ENCODE results near the gene NRTN. TPM values are rescaled to one million over a fixed set of nuclear protein-coding genes. Genes with fewer than 3 reads are reported as not detected.

The NRTN gene
- total RNA-seq, 1 donor from 2014 or later: 2.1 TPM

DNA sequence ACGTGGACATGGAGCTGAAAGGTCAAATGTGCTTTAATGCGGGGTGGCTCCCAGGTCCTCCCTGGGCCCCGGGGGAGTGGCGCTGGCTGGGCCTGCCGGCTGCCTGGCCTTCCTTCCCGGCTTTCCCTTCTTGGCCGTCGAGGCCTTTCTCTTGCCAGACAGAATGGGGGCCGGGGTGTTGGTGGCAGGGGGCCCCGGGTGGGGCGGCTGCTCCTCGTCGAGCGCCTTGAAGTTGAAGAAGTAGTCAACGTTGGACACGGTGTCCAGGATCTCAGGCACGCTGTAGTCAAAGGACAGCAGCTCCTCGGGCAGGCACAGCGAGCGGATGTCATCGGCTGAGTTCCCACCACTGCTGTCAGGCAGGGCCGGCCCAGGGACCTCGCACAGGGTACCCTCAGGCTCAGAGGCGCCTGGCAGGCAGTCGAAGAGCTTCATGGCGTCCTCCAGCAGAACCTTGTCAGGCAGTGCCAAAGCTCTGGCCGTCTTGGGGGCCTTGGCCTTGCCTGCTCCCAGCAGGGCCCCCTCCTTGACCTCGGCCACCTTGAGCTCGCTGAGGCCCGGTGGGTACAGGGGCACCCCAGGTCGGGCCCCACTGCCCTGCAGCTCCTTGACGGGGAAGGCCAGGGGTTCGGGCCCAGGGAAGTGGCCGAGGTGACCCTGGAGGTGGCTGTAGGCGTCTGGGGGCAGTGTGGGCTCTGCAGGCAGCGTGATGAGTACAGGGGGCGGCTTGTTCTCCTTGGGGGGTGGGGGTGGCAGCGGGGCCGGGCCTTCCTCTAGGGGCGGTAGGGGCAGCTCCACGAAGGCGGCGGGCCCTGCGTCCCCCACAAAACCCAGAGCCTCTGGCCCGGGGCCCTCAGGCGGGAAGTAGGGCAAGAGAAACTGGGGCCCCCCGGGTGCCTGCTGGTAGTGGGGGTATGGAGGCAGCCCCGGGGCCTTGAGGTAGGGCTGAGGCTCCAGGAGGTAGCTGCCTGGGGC is 21.6 kb upstream of the NRTN start:
- Mint-ChIP-seq H3K4me3 (ENCODE audit: low read depth) (no peak overlapping the region), H3K9me3 (ENCODE audit: low read depth) (no peaks in the 10 kb centered on the region), H3K27ac (no peak overlapping the region), H3K4me1 (ENCODE audit: low read depth) (no peaks in the 10 kb centered on the region), H3K27me3 (no peaks in the 10 kb centered on the region), H3K36me3 (ENCODE audit: insufficient read depth) (peaks cover 9% of the 10 kb centered on the region)
- DNase-seq (ENCODE audit: low spot score, unreplicated experiment): no peak
- TF ChIP-seq, protein P1, sequence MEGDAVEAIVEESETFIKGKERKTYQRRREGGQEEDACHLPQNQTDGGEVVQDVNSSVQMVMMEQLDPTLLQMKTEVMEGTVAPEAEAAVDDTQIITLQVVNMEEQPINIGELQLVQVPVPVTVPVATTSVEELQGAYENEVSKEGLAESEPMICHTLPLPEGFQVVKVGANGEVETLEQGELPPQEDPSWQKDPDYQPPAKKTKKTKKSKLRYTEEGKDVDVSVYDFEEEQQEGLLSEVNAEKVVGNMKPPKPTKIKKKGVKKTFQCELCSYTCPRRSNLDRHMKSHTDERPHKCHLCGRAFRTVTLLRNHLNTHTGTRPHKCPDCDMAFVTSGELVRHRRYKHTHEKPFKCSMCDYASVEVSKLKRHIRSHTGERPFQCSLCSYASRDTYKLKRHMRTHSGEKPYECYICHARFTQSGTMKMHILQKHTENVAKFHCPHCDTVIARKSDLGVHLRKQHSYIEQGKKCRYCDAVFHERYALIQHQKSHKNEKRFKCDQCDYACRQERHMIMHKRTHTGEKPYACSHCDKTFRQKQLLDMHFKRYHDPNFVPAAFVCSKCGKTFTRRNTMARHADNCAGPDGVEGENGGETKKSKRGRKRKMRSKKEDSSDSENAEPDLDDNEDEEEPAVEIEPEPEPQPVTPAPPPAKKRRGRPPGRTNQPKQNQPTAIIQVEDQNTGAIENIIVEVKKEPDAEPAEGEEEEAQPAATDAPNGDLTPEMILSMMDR (IDR thresholded peaks at IDR 0.05; ENCODE audit: unreplicated experiment): no peak

DNA sequence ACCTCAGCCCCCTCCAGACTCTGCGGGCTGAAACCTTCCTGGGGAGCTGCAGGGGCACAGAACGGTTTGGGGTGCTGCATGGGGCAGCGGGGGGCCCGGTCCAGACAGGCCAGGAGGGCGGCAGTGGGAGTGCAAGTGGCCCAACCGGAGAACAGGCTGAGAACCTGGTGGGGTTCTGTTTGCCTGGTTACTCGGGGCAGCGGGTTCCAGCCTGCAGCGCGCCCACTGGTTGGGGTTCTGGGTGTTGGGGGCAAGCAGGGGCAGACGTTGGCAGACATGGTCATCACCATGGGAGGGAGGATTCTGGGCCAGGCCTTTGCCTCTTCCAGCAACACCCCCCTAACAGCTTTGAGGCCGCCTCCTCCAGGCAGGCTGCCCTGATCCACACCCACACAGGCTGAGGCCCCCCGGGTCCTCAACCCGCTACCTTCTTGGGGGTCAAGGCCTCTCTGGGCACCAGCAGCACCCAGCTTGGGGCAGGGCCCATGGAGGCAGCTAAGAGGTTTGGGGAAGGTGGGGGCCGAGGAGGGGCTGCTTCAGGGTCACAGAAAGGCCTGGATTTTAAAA is 20.2 kb upstream of the NRTN start, which contains the start of gene PRR22:
PRR22 (minus strand) TSS at position 166 of the 567 bp plus-strand sequence; CDS start at position 80, 86 bp downstream.
- no peaks in the 10 kb centered on the region for H3K9me3 Mint-ChIP-seq (ENCODE audit: low read depth)
- H3K27me3 Mint-ChIP-seq: no peaks in the 10 kb centered on the region
- H3K27ac Mint-ChIP-seq: no peak within 1 kb of the TSS
- H3K4me3 Mint-ChIP-seq (ENCODE audit: low read depth): no peak within 1 kb of the TSS
- H3K36me3 Mint-ChIP-seq (ENCODE audit: insufficient read depth): peaks cover 12% of the 10 kb centered on the region
- TF ChIP-seq, protein P1 (IDR thresholded peaks at IDR 0.05; ENCODE audit: unreplicated experiment): no peak
- DNase-seq (ENCODE audit: low spot score, unreplicated experiment): no peak
- H3K4me1 Mint-ChIP-seq (ENCODE audit: low read depth): no peaks in the 10 kb centered on the region

DNA sequence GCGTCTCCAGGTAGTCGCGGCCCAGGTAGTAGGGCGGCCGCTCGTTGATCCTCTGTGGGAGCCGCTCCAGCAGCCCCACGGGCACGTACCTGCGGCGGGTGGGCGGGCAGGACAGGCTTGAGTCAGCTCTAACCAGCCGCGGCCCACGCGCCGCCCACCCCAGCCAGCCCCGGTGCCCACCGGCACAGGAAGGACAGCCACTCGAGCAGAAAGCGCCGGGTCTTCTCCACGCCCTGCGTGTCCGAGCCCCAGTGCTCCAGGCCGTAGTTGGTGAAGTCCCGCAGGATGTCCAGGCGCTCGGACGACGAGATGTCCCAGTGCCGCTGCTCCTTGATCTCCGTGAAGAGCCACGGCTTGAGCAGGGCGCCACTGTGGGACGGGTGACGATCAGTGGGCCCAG is 19.4 kb upstream of the NRTN start:
- peaks cover 16% of the 10 kb centered on the region for H3K36me3 Mint-ChIP-seq (ENCODE audit: insufficient read depth)
- H3K27ac Mint-ChIP-seq: no peak overlapping the region
- no peaks in the 10 kb centered on the region for H3K27me3 Mint-ChIP-seq
- H3K4me1 Mint-ChIP-seq (ENCODE audit: low read depth): peaks cover 4% of the 10 kb centered on the region
- DNase-seq (ENCODE audit: low spot score, unreplicated experiment): no peak
- TF ChIP-seq, protein P1 (IDR thresholded peaks at IDR 0.05; ENCODE audit: unreplicated experiment): no peak
- H3K4me3 Mint-ChIP-seq (ENCODE audit: low read depth): no peak overlapping the region
- no peaks in the 10 kb centered on the region for H3K9me3 Mint-ChIP-seq (ENCODE audit: low read depth)

DNA sequence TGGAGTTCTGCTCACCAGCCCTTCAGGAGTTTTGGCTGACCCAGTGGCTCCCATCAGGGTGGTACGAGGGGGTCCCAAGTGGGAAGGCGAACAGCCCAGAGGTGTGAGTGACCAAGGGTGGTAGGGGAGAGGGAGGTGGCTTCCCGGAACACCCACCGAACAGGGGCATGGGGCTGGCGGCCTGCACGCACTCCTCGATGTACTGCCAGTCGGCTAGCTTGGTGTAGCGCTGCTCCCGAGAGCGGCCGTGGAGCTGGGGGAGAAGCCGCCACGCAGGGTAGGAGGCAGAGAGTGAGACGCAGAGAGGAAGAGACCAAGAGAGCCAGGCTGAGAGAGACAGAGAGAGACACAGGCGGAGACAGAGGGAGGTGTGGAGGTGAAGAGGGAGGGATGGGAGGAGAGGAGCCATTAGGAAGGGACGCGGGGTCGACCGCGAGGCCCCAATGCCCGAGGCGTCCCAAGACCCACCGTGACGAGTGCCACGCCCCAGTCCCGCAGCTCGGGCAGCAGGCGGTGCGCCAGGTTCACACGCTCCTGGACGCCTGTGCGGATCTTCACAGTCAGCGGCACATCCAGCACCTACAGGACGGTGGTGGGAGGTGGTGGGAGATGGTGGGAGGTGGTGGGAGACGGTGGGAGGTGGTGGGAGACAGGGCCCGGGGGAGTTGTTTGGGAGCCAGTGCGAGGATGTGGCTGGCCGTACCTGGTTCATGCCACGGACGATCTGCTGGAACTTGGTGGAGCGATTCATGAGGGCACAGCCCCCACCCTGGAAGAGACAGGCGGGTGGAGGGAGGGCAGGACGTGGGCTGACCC is 18.1 kb upstream of the NRTN start:
- TF ChIP-seq, protein P1 (IDR thresholded peaks at IDR 0.05; ENCODE audit: unreplicated experiment): no peak
- Mint-ChIP-seq H3K9me3 (ENCODE audit: low read depth) (peaks cover 3% of the 10 kb centered on the region), H3K27me3 (no peaks in the 10 kb centered on the region), H3K4me1 (ENCODE audit: low read depth) (peaks cover 6% of the 10 kb centered on the region), H3K36me3 (ENCODE audit: insufficient read depth) (peaks cover 19% of the 10 kb centered on the region), H3K4me3 (ENCODE audit: low read depth) (no peak overlapping the region), H3K27ac (no peak overlapping the region)
- DNase-seq (ENCODE audit: low spot score, unreplicated experiment): no peak
